K562 (cell line): ENCODE results near the gene P2RX1.

ENCODE experiments used
- CBX5 ChIP-seq: IDR thresholded peaks from 2 replicates; pipeline ENCODE4 v1.6.1; 2014; ENCODE audit warnings: low read depth, borderline replicate concordance
- EZH2 ChIP-seq: IDR thresholded peaks from 2 replicates; pipeline ENCODE4 v1.6.1; 2012; ENCODE audit warnings: low read depth, mild to moderate bottlenecking, inconsistent platforms, low read length, borderline replicate concordance
- FOSL1 ChIP-seq: fragments of 200-800 bp; sonication (Bioruptor generic); conservative IDR thresholded peaks from 2 replicates; pipeline ENCODE4 v1.6.1; 2016; ENCODE audit warnings: missing genetic modification characterization, missing compliant biosample characterization
- KDM1A ChIP-seq, 2 experiments: fragments of 450-650 bp; IDR thresholded peaks; 2 replicates each; pipeline ENCODE4 v1.6.1; 2016; ENCODE audit warnings: mild to moderate bottlenecking in 2 of 2
- NFXL1 ChIP-seq: fragments of 450-650 bp; formaldehyde crosslinking; IDR thresholded peaks from 2 replicates; pipeline ENCODE4 v1.4.0; 2021; ENCODE audit warnings: mild to moderate bottlenecking
- POLR2A ChIP-seq: fragments of 450-650 bp; conservative IDR thresholded peaks from 2 replicates; pipeline ENCODE4 v1.6.1; 2016
- PTBP1 ChIP-seq: fragments of 200-400 bp; formaldehyde crosslinking; IDR thresholded peaks from 2 replicates; pipeline ENCODE4 v1.6.1; 2017; ENCODE audit warnings: low read depth, low read length
- SAFB ChIP-seq: fragments of 200-400 bp; formaldehyde crosslinking; IDR thresholded peaks from 2 replicates; pipeline ENCODE4 v1.6.1; 2017; ENCODE audit warnings: low read depth, low read length, borderline replicate concordance
- ZBTB7A ChIP-seq: IDR thresholded peaks from 2 replicates; pipeline ENCODE4 v1.6.1; 2011; ENCODE audit warnings: low read depth, mild to moderate bottlenecking, low read length, moderate library complexity, borderline replicate concordance; ENCODE audit not compliant: control insufficient read depth
- ZFX ChIP-seq: sonication (generic); formaldehyde crosslinking; IDR thresholded peaks from 2 replicates; pipeline ENCODE4 v1.8.0; 2022; ENCODE audit warnings: mild to moderate bottlenecking, missing genetic modification reagents, moderate library complexity
- TF ChIP-seq, protein P1 (sequence below), 2 experiments: fragments of 450-650 bp in 1 of 2; sonication (generic) in 1 of 2; formaldehyde crosslinking in 1 of 2; IDR thresholded peaks in 1 of 2; conservative IDR thresholded peaks in 1 of 2; 2 replicates each; pipeline versions ENCODE4 v1.6.1 to v1.8.1; 2016 to 2023; ENCODE audit warnings: mild to moderate bottlenecking in 2 of 2, moderate library complexity in 2 of 2, inconsistent platforms in 1 of 2, missing genetic modification reagents in 1 of 2
- TF ChIP-seq, protein P2 (sequence below), 3 experiments: IDR thresholded peaks in 2 of 3; conservative IDR thresholded peaks in 1 of 3; 2 replicates each; pipeline ENCODE4 v1.5.1; 2011 to 2012; ENCODE audit warnings: low read length in 3 of 3, mild to moderate bottlenecking in 3 of 3, control low read depth in 2 of 3, improper control_type of control experiment in 1 of 3, inconsistent platforms in 1 of 3, low read depth in 1 of 3, mixed read lengths in 1 of 3, moderate library complexity in 1 of 3; ENCODE audit not compliant: insufficient read depth in 2 of 3

DNA sequence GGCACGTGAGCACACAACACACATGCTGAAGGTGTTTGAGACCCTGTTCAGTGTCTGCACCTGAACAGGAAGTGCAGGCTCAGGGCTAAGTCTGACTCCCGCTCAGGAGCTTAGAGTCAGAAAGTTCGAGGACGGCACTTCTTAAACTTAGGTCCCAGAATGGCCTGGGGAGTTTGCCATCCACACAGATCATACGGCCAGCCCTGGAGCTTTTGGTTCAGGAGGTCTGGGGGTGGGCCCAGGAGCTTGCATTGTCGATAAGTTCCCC is 19.4 kb downstream of the P2RX1 start:
- no peak for TF ChIP-seq PTBP1
- no peak for TF ChIP-seq POLR2A
- no peak for TF ChIP-seq ZBTB7A
- no peak for TF ChIP-seq KDM1A (IDR thresholded peaks at IDR 0.05)
- TF ChIP-seq CBX5: no peak
- TF ChIP-seq EZH2: no peak
- TF ChIP-seq NFXL1 (CRISPR knock-in tag): no peak
- TF ChIP-seq SAFB: no peak
- no peak for TF ChIP-seq ZFX (CRISPR knock-in tag)
- TF ChIP-seq, protein P1, sequence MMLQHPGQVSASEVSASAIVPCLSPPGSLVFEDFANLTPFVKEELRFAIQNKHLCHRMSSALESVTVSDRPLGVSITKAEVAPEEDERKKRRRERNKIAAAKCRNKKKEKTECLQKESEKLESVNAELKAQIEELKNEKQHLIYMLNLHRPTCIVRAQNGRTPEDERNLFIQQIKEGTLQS (IDR thresholded peaks at IDR 0.05): no peak
- TF ChIP-seq, protein P1 (CRISPR knock-in tag; conservative IDR thresholded peaks at IDR 0.05): no peak
- TF ChIP-seq, protein P2, sequence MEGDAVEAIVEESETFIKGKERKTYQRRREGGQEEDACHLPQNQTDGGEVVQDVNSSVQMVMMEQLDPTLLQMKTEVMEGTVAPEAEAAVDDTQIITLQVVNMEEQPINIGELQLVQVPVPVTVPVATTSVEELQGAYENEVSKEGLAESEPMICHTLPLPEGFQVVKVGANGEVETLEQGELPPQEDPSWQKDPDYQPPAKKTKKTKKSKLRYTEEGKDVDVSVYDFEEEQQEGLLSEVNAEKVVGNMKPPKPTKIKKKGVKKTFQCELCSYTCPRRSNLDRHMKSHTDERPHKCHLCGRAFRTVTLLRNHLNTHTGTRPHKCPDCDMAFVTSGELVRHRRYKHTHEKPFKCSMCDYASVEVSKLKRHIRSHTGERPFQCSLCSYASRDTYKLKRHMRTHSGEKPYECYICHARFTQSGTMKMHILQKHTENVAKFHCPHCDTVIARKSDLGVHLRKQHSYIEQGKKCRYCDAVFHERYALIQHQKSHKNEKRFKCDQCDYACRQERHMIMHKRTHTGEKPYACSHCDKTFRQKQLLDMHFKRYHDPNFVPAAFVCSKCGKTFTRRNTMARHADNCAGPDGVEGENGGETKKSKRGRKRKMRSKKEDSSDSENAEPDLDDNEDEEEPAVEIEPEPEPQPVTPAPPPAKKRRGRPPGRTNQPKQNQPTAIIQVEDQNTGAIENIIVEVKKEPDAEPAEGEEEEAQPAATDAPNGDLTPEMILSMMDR (IDR thresholded peaks at IDR 0.05 in 2 of 3, conservative IDR thresholded peaks at IDR 0.05 in 1 of 3; ENCODE audit: insufficient read depth in 2 of 3, low read depth in 1 of 3, low read length in 3 of 3): no peak
- TF ChIP-seq FOSL1 (tag): no peak
